Trophoblast cell (in vitro differentiated cells and primary cell): ENCODE data around the gene POMT2.

Experiments used
- DNase-seq, 2 donors: peaks; one replicate each; pipeline ENCODE4 v3.0.0-alpha.2; 2016
- H2AFZ ChIP-seq: 2 replicates; pipeline ENCODE4 v1.6.1; 2013; ENCODE audit warnings: low read length, moderate library complexity, mild to moderate bottlenecking; ENCODE audit not compliant: insufficient read depth, poor library complexity
- H2AK5ac ChIP-seq: 2 replicates; pipeline ENCODE4 v1.6.1; 2013; ENCODE audit warnings: mild to moderate bottlenecking, low read length
- H2BK120ac ChIP-seq: 2 replicates; pipeline ENCODE4 v1.6.1; 2013; ENCODE audit warnings: low read length, mild to moderate bottlenecking, moderate library complexity; ENCODE audit not compliant: insufficient read depth, poor library complexity
- H2BK12ac ChIP-seq: 2 replicates; pipeline ENCODE4 v1.6.1; 2013; ENCODE audit warnings: mild to moderate bottlenecking, low read length, moderate library complexity
- H2BK5ac ChIP-seq: 2 replicates; pipeline ENCODE4 v1.6.1; 2013; ENCODE audit warnings: low read length, low read depth, moderate library complexity, mild to moderate bottlenecking; ENCODE audit not compliant: poor library complexity
- H3K14ac ChIP-seq: 2 replicates; pipeline ENCODE4 v1.6.1; 2013; ENCODE audit warnings: mild to moderate bottlenecking, low read length
- H3K18ac ChIP-seq: 2 replicates; pipeline ENCODE4 v1.6.1; 2013; ENCODE audit warnings: mild to moderate bottlenecking, low read length
- H3K23ac ChIP-seq: 2 replicates; pipeline ENCODE4 v1.6.1; 2013; ENCODE audit warnings: low read length
- H3K27ac ChIP-seq: 2 replicates; pipeline ENCODE4 v1.5.1; 2013; ENCODE audit warnings: low read depth, mild to moderate bottlenecking, inconsistent platforms, low read length, moderate library complexity
- H3K27me3 ChIP-seq: 2 replicates; pipeline ENCODE4 v1.6.1; 2013; ENCODE audit warnings: inconsistent platforms, mild to moderate bottlenecking, low read length, moderate library complexity; ENCODE audit not compliant: insufficient read depth
- H3K36me3 ChIP-seq, 2 experiments: 1 replicate in 1 of 2; 2 replicates in 1 of 2; pipeline ENCODE4 v1.6.1; 2013; ENCODE audit warnings: low read length in 2 of 2, mild to moderate bottlenecking in 2 of 2, moderate library complexity in 1 of 2; ENCODE audit not compliant: insufficient read depth in 2 of 2, control insufficient read depth in 1 of 2
- H3K4ac ChIP-seq: 2 replicates; pipeline ENCODE4 v1.6.1; 2013; ENCODE audit warnings: low read depth, mild to moderate bottlenecking, low read length, moderate library complexity
- H3K4me1 ChIP-seq, 2 experiments: 1 replicate in 1 of 2; 2 replicates in 1 of 2; pipeline ENCODE4 v1.6.1; 2013; ENCODE audit warnings: low read length in 2 of 2, mild to moderate bottlenecking in 2 of 2, moderate library complexity in 1 of 2; ENCODE audit not compliant: insufficient read depth in 2 of 2, control insufficient read depth in 1 of 2
- H3K4me2 ChIP-seq: 2 replicates; pipeline ENCODE4 v1.6.1; 2013; ENCODE audit warnings: inconsistent platforms, mild to moderate bottlenecking, low read length, moderate library complexity
- H3K4me3 ChIP-seq: 2 replicates; pipeline ENCODE4 v1.5.1; 2013; ENCODE audit warnings: mild to moderate bottlenecking, low read depth, low read length, inconsistent platforms
- H3K79me1 ChIP-seq: one replicate; pipeline ENCODE4 v1.6.1; 2013; ENCODE audit warnings: low read length
- H3K79me2 ChIP-seq: 2 replicates; pipeline ENCODE4 v1.6.1; 2013; ENCODE audit warnings: low read length, mild to moderate bottlenecking; ENCODE audit not compliant: control insufficient read depth, insufficient read depth, poor library complexity
- H3K9ac ChIP-seq: 2 replicates; pipeline ENCODE4 v1.6.1; 2013; ENCODE audit warnings: mild to moderate bottlenecking, low read length
- H3K9me3 ChIP-seq: 2 replicates; pipeline ENCODE4 v1.6.1; 2013; ENCODE audit warnings: low read depth, mild to moderate bottlenecking, control low read depth, inconsistent platforms, low read length; ENCODE audit not compliant: insufficient read depth
- H4K12ac ChIP-seq: 2 replicates; pipeline ENCODE4 v1.6.1; 2013; ENCODE audit warnings: low read depth, mild to moderate bottlenecking, low read length, moderate library complexity
- H4K8ac ChIP-seq: 2 replicates; pipeline ENCODE4 v1.6.1; 2013; ENCODE audit warnings: low read depth, mild to moderate bottlenecking, low read length, moderate library complexity
- H4K91ac ChIP-seq: one replicate; pipeline ENCODE4 v1.6.1; 2013; ENCODE audit warnings: low read depth, mild to moderate bottlenecking, low read length, moderate library complexity
- WGBS: extraction: QIAGEN DNeasy Blood & Tissue Kit; methylation state at CpG from one replicate; pipeline ENCODE4 v1.1.7; 2013; ENCODE audit warnings: missing lambda C conversion rate; ENCODE audit not compliant: insufficient read length, insufficient coverage; ENCODE audit errors: extremely low coverage; 5-methylcytosine and 5-hydroxymethylcytosine counted together

Gene POMT2

GRCh38 chr14:77346495-77346894, 25.8 kb upstream of the POMT2 start:
- WGBS = no CpG with 5 or more reads among the region's 2 CpGs
- Histone ChIP-seq H3K14ac (no peak overlapping the region), H3K79me1 (no peaks in the 10 kb centered on the region), H4K91ac (no peak overlapping the region), H4K12ac (no peak overlapping the region), H2AFZ (no peak overlapping the region), H3K18ac (no peak overlapping the region), H2AK5ac (no peak overlapping the region), H3K4me1 (peaks cover 0 to 2% of the 10 kb centered on the region in 2 experiments), H2BK5ac (no peak overlapping the region), H3K9ac (no peak overlapping the region), H2BK120ac (no peak overlapping the region), H3K9me3 (peaks cover 4% of the 10 kb centered on the region), H2BK12ac (no peak overlapping the region), H3K23ac (no peak overlapping the region), H3K4me3 (no peak overlapping the region), H3K4ac (no peak overlapping the region), H3K4me2 (no peak overlapping the region), H3K79me2 (no peaks in the 10 kb centered on the region), H3K27ac (no peak overlapping the region), H3K27me3 (no peaks in the 10 kb centered on the region), H3K36me3 (peaks cover 2 to 3% of the 10 kb centered on the region in 2 experiments), H4K8ac (no peak overlapping the region)
- no peak for DNase-seq

GRCh38 chr14:77344377-77344996, 23.8 kb upstream of the POMT2 start:
- no peaks in the 10 kb centered on the region for H3K79me2 ChIP-seq
- H2AFZ ChIP-seq = no peak overlapping the region
- H4K91ac ChIP-seq = no peak overlapping the region
- no peak overlapping the region for H3K4me3 ChIP-seq
- H3K79me1 ChIP-seq = no peaks in the 10 kb centered on the region
- no peak overlapping the region for H4K12ac ChIP-seq
- H3K27ac ChIP-seq = no peak overlapping the region
- no CpG with 5 or more reads among the region's 3 CpGs for WGBS
- H2BK12ac ChIP-seq = no peak overlapping the region
- H2BK5ac ChIP-seq = no peak overlapping the region
- H3K4me1 ChIP-seq = peaks cover 0 to 2% of the 10 kb centered on the region in 2 experiments
- H3K14ac ChIP-seq = no peak overlapping the region
- H3K18ac ChIP-seq = no peak overlapping the region
- no peak overlapping the region for H3K23ac ChIP-seq
- no peak overlapping the region for H2BK120ac ChIP-seq
- H3K9me3 ChIP-seq = peaks cover 4% of the 10 kb centered on the region
- no peak overlapping the region for H3K4ac ChIP-seq
- no peak overlapping the region for H4K8ac ChIP-seq
- H3K36me3 ChIP-seq = peaks cover 4 to 13% of the 10 kb centered on the region in 2 experiments
- H3K27me3 ChIP-seq = no peaks in the 10 kb centered on the region
- no peak overlapping the region for H3K9ac ChIP-seq
- H3K4me2 ChIP-seq = no peak overlapping the region
- no peak overlapping the region for H2AK5ac ChIP-seq
- no peak for DNase-seq

GRCh38 chr14:77343662-77344061, 23.0 kb upstream of the POMT2 start:
- H2BK5ac ChIP-seq = no peak overlapping the region
- H2AK5ac ChIP-seq = no peak overlapping the region
- no peak overlapping the region for H3K14ac ChIP-seq
- H3K4me3 ChIP-seq = no peak overlapping the region
- peaks cover 4% of the 10 kb centered on the region for H3K9me3 ChIP-seq
- H3K4ac ChIP-seq = no peak overlapping the region
- no peak overlapping the region for H2BK120ac ChIP-seq
- no peak overlapping the region for H2BK12ac ChIP-seq
- peaks cover 4 to 14% of the 10 kb centered on the region in 2 experiments for H3K36me3 ChIP-seq
- no peak for DNase-seq
- no peak overlapping the region for H3K23ac ChIP-seq
- H4K8ac ChIP-seq = no peak overlapping the region
- H3K27ac ChIP-seq = no peak overlapping the region
- WGBS = no CpG with 5 or more reads among the region's 2 CpGs
- H3K79me1 ChIP-seq = no peaks in the 10 kb centered on the region
- H3K9ac ChIP-seq = no peak overlapping the region
- no peaks in the 10 kb centered on the region for H3K27me3 ChIP-seq
- H2AFZ ChIP-seq = no peak overlapping the region
- no peak overlapping the region for H3K4me2 ChIP-seq
- H3K79me2 ChIP-seq = no peaks in the 10 kb centered on the region
- no peak overlapping the region for H4K12ac ChIP-seq
- peaks cover 0 to 2% of the 10 kb centered on the region in 2 experiments for H3K4me1 ChIP-seq
- H3K18ac ChIP-seq = no peak overlapping the region
- no peak overlapping the region for H4K91ac ChIP-seq

GRCh38 chr14:77342726-77343397, 22.2 kb upstream of the POMT2 start:
- H4K8ac ChIP-seq = no peak overlapping the region
- H3K4me1 ChIP-seq = peaks cover 0 to 2% of the 10 kb centered on the region in 2 experiments
- H3K14ac ChIP-seq = no peak overlapping the region
- H3K36me3 ChIP-seq = peaks cover 4 to 14% of the 10 kb centered on the region in 2 experiments
- DNase-seq = no peak
- no peak overlapping the region for H3K4ac ChIP-seq
- no peaks in the 10 kb centered on the region for H3K79me2 ChIP-seq
- no peak overlapping the region for H2BK5ac ChIP-seq
- H3K79me1 ChIP-seq = no peaks in the 10 kb centered on the region
- H3K18ac ChIP-seq = no peak overlapping the region
- H4K12ac ChIP-seq = no peak overlapping the region
- no peak overlapping the region for H2AFZ ChIP-seq
- H2BK12ac ChIP-seq = no peak overlapping the region
- WGBS = no CpG with 5 or more reads among the region's 10 CpGs
- no peak overlapping the region for H3K27ac ChIP-seq
- H3K27me3 ChIP-seq = no peaks in the 10 kb centered on the region
- no peak overlapping the region for H4K91ac ChIP-seq
- no peak overlapping the region for H3K9ac ChIP-seq
- H2AK5ac ChIP-seq = no peak overlapping the region
- no peak overlapping the region for H3K4me2 ChIP-seq
- no peak overlapping the region for H2BK120ac ChIP-seq
- no peak overlapping the region for H3K23ac ChIP-seq
- no peak overlapping the region for H3K4me3 ChIP-seq
- H3K9me3 ChIP-seq = peaks cover 4% of the 10 kb centered on the region
